Endothelial cell of umbilical vein (primary cell): ENCODE data around the gene MAK.

Experiments used
- CTCF ChIP-seq, 2 donors: IDR thresholded peaks; 1 replicate in 1 of 2; 2 replicates in 1 of 2; pipeline ENCODE4 v1.5.1; 2011; ENCODE audit warnings: low read length in 2 of 2, mild to moderate bottlenecking in 2 of 2, moderate library complexity in 2 of 2, control low read depth in 1 of 2, inconsistent platforms in 1 of 2, low read depth in 1 of 2; ENCODE audit not compliant: insufficient read depth in 1 of 2; ENCODE audit errors: extremely low read depth in 1 of 2
- EZH2 ChIP-seq: IDR thresholded peaks from 2 replicates; pipeline ENCODE4 v1.6.1; 2012; ENCODE audit warnings: borderline replicate concordance, low read depth, mild to moderate bottlenecking, moderate library complexity, low read length, inconsistent platforms; ENCODE audit not compliant: severe bottlenecking
- FOS ChIP-seq: IDR thresholded peaks from 2 replicates; pipeline ENCODE4 v1.6.1; 2011; ENCODE audit warnings: mild to moderate bottlenecking, low read length, moderate library complexity, borderline replicate concordance; ENCODE audit not compliant: insufficient read depth
- GATA2 ChIP-seq: IDR thresholded peaks from 2 replicates; pipeline ENCODE4 v1.7.0; 2011; ENCODE audit warnings: low read depth, mild to moderate bottlenecking, moderate library complexity, mixed read lengths, low read length; ENCODE audit not compliant: insufficient read length, insufficient read depth
- JUN ChIP-seq: IDR thresholded peaks from 2 replicates; pipeline ENCODE4 v1.6.1; 2011; ENCODE audit warnings: borderline replicate concordance, low read depth; ENCODE audit not compliant: insufficient read length, insufficient read depth
- MAX ChIP-seq: IDR thresholded peaks from 2 replicates; pipeline ENCODE4 v1.6.1; 2011; ENCODE audit not compliant: insufficient read depth, insufficient read length
- POLR2A ChIP-seq: IDR thresholded peaks from 2 replicates; pipeline ENCODE4 v1.6.1; 2012; ENCODE audit warnings: low read depth, mild to moderate bottlenecking, control low read depth, low read length

GRCh38 chr6:10862361-10862760 lies 24.0 kb upstream of the MAK start:
- TF ChIP-seq EZH2, result no peak
- no peak for TF ChIP-seq CTCF (IDR thresholded peaks at IDR 0.05; ENCODE audit: extremely low read depth in 1 of 2, insufficient read depth in 1 of 2, low read depth in 1 of 2, low read length in 2 of 2)
- TF ChIP-seq POLR2A, result no peak
- no peak for TF ChIP-seq MAX
- TF ChIP-seq FOS, result no peak
- TF ChIP-seq JUN, result no peak
- no peak for TF ChIP-seq GATA2
